Ishikawa (cell line): ENCODE measurements around the gene KCNIP4.

ENCODE experiments used
- CEBPB ChIP-seq: IDR thresholded peaks from 2 replicates; pipeline ENCODE4 v1.6.1; 2012
- CREB1 ChIP-seq: IDR thresholded peaks from 2 replicates; pipeline ENCODE4 v1.6.1; 2012; ENCODE audit warnings: low read depth
- EGR1 ChIP-seq: IDR thresholded peaks from 2 replicates; pipeline ENCODE4 v1.6.1; 2012
- EP300 ChIP-seq: IDR thresholded peaks from 2 replicates; pipeline ENCODE4 v1.6.1; 2012; ENCODE audit warnings: borderline replicate concordance
- FOXM1 ChIP-seq: IDR thresholded peaks from 2 replicates; pipeline ENCODE4 v1.6.1; 2012; ENCODE audit warnings: low read depth, borderline replicate concordance
- NFIC ChIP-seq: IDR thresholded peaks from 2 replicates; pipeline ENCODE4 v1.6.1; 2012
- RAD21 ChIP-seq: IDR thresholded peaks from 2 replicates; pipeline ENCODE4 v1.6.1; 2012; ENCODE audit warnings: low read depth
- REST ChIP-seq: IDR thresholded peaks from 2 replicates; pipeline ENCODE4 v1.6.1; 2012; ENCODE audit warnings: low read depth, mild to moderate bottlenecking
- TAF1 ChIP-seq: IDR thresholded peaks from 2 replicates; pipeline ENCODE4 v1.6.1; 2012; ENCODE audit warnings: low read depth, mild to moderate bottlenecking
- TCF12 ChIP-seq: IDR thresholded peaks from 2 replicates; pipeline ENCODE4 v1.6.1; 2012; ENCODE audit warnings: low read depth
- TEAD4 ChIP-seq: IDR thresholded peaks from 2 replicates; pipeline ENCODE4 v1.6.1; 2012
- YY1 ChIP-seq: IDR thresholded peaks from 2 replicates; pipeline ENCODE4 v1.6.1; 2012; ENCODE audit warnings: low read depth
- ZBTB7A ChIP-seq: IDR thresholded peaks from 2 replicates; pipeline ENCODE4 v1.6.1; 2012; ENCODE audit warnings: low read depth
- TF ChIP-seq, protein P1 (sequence below): IDR thresholded peaks from 2 replicates; pipeline ENCODE4 v1.6.1; 2012
- TF ChIP-seq, protein P2 (sequence below): IDR thresholded peaks from 2 replicates; pipeline ENCODE4 v1.6.1; 2012

The KCNIP4 gene

GRCh38 chr4:21976166-21976565 lies 27.6 kb upstream of the KCNIP4 start:
- no peak for TF ChIP-seq TEAD4
- no peak for TF ChIP-seq EGR1
- TF ChIP-seq ZBTB7A: no peak
- TF ChIP-seq CREB1: no peak
- no peak for TF ChIP-seq TCF12
- TF ChIP-seq, protein P1, sequence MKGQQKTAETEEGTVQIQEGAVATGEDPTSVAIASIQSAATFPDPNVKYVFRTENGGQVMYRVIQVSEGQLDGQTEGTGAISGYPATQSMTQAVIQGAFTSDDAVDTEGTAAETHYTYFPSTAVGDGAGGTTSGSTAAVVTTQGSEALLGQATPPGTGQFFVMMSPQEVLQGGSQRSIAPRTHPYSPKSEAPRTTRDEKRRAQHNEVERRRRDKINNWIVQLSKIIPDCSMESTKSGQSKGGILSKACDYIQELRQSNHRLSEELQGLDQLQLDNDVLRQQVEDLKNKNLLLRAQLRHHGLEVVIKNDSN: no peak
- no peak for TF ChIP-seq REST
- TF ChIP-seq RAD21: no peak
- TF ChIP-seq EP300: no peak
- TF ChIP-seq FOXM1: no peak
- TF ChIP-seq, protein P2, sequence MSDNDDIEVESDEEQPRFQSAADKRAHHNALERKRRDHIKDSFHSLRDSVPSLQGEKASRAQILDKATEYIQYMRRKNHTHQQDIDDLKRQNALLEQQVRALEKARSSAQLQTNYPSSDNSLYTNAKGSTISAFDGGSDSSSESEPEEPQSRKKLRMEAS: no peak
- no peak for TF ChIP-seq NFIC
- TF ChIP-seq YY1: no peak
- no peak for TF ChIP-seq CEBPB
- no peak for TF ChIP-seq TAF1

- TF ChIP-seq CEBPB (no peak), FOXM1 (no peak), NFIC (no peak), TAF1 (no peak), CREB1 (no peak), REST (no peak), YY1 (no peak), ZBTB7A (no peak), EGR1 (no peak), TEAD4 (no peak), EP300 (no peak), RAD21 (no peak), TCF12 (no peak)
- TF ChIP-seq, protein P1: no peak
- TF ChIP-seq, protein P2: no peak
Measured at GRCh38 chr4:21973850-21974249, 25.3 kb upstream of the KCNIP4 start.

- TF ChIP-seq, protein P2: no peak
- no peak for TF ChIP-seq ZBTB7A
Measured at GRCh38 chr4:21964762-21965319, 16.3 kb upstream of the KCNIP4 start.

DNA sequence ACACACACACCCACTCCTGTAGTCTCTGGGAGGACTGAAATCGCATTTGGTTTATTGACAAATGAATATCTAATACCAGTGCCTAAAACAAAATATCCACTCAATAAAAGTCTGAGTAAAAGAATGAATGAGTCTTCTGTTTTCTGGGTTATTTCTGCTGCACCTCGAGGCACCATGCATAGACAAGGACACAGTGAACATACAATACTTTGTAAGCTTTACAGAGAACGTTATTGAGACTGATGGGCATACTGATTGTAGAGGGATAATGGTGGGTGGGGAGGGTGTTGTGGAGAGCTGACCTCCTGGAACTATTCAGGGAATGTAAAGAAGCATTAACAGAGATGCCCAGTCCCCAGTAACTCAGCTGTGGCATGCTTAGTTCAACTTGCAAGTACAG lies 14.1 kb upstream of the KCNIP4 start:
- TF ChIP-seq EGR1: no peak
- TF ChIP-seq EP300: no peak
- no peak for TF ChIP-seq CREB1
- TF ChIP-seq TCF12: no peak
- TF ChIP-seq ZBTB7A: no peak
- no peak for TF ChIP-seq FOXM1
- TF ChIP-seq, protein P1: no peak
- TF ChIP-seq CEBPB: no peak
- TF ChIP-seq TAF1: no peak
- TF ChIP-seq RAD21: no peak
- TF ChIP-seq NFIC: no peak
- no peak for TF ChIP-seq TEAD4

- TF ChIP-seq FOXM1 (no peak), TCF12 (no peak), REST (no peak), ZBTB7A (no peak), NFIC (no peak), YY1 (no peak), CEBPB (no peak), TAF1 (no peak), RAD21 (no peak), EP300 (no peak)
- TF ChIP-seq, protein P1: no peak
- TF ChIP-seq, protein P2: no peak
Measured at GRCh38 chr4:21960793-21961192, 12.2 kb upstream of the KCNIP4 start.
